IMR-90 (cell line): ENCODE results near the gene KIF1A. TPM values are rescaled to one million over a fixed set of nuclear protein-coding genes. Genes with fewer than 3 reads are reported as not detected.

Experiments used
- ATAC-seq: fragments of 200-7000 bp; cut with Tn5 transposase; 2 replicates; pipeline ENCODE4 v1.9.1; 2020; ENCODE audit warnings: low read depth, mild to moderate bottlenecking, moderate library complexity
- BruUV-seq: library from RNA; stranded (reverse); fragments of 400-500 nt; replicated peaks from 2 replicates; lab custom pipeline; 2021; lab: Mats Ljungman, UMichigan
- CTCF ChIA-PET: fragments of 300-600 bp; formaldehyde crosslinking; extraction: SDS; loops from one replicate; lab custom pipeline; 2021; ENCODE audit warnings: antibody characterized with exemption; lab: Yijun Ruan, JAX
- POLR2A ChIA-PET: fragments of 300-600 bp; sonication (Branson Sonifier 250); formaldehyde crosslinking; loops from one replicate; lab custom pipeline; 2022; ENCODE audit warnings: antibody characterized with exemption; ENCODE audit not compliant: unreplicated experiment; lab: Charles Lee
- DNase-seq: peaks from one replicate; pipeline ENCODE4 v3.0.0; 2013
- H2AFZ ChIP-seq: replicated peaks from 2 replicates; pipeline ENCODE3; 2013; ENCODE audit warnings: low read length, mild to moderate bottlenecking; ENCODE audit not compliant: poor library complexity
- H2AK5ac ChIP-seq: 2 replicates; pipeline ENCODE4 v1.6.1; 2013; ENCODE audit warnings: low read depth, low read length, inconsistent platforms
- H2AK9ac ChIP-seq: replicated peaks from 2 replicates; pipeline ENCODE3; 2013; ENCODE audit warnings: mild to moderate bottlenecking, low read depth, low read length, moderate library complexity; ENCODE audit not compliant: poor library complexity
- H2BK120ac ChIP-seq: 2 replicates; pipeline ENCODE4 v1.6.1; 2013; ENCODE audit warnings: low read depth, low read length, inconsistent platforms
- H2BK15ac ChIP-seq: 3 replicates; pipeline ENCODE4 v1.6.1; 2013; ENCODE audit warnings: low read depth, low read length, inconsistent platforms
- H2BK20ac ChIP-seq: 2 replicates; pipeline ENCODE4 v1.6.1; 2013; ENCODE audit warnings: low read depth, mild to moderate bottlenecking, inconsistent platforms, low read length, moderate library complexity
- H2BK5ac ChIP-seq: 2 replicates; pipeline ENCODE4 v1.6.1; 2013; ENCODE audit warnings: mild to moderate bottlenecking, low read depth, low read length, inconsistent platforms; ENCODE audit not compliant: poor library complexity, severe bottlenecking
- H3K14ac ChIP-seq: replicated peaks from 2 replicates; pipeline ENCODE4 v1.6.1; 2013; ENCODE audit warnings: low read depth, low read length, inconsistent platforms
- H3K18ac ChIP-seq: 2 replicates; pipeline ENCODE4 v1.6.1; 2013; ENCODE audit warnings: low read depth, low read length, control low read depth
- H3K23ac ChIP-seq: 2 replicates; pipeline ENCODE4 v1.6.1; 2013; ENCODE audit warnings: low read depth, low read length, inconsistent platforms
- H3K27ac ChIP-seq: 2 replicates; pipeline ENCODE4 v1.5.1; 2013; ENCODE audit warnings: mild to moderate bottlenecking, control low read depth, low read length; ENCODE audit not compliant: insufficient read depth
- H3K27me3 ChIP-seq: 2 replicates; pipeline ENCODE4 v1.6.1; 2013; ENCODE audit warnings: low read length; ENCODE audit not compliant: control insufficient read depth, insufficient read depth
- H3K36me3 ChIP-seq: 2 replicates; pipeline ENCODE4 v1.6.1; 2013; ENCODE audit warnings: low read length, mixed read lengths; ENCODE audit not compliant: control insufficient read depth, insufficient read depth
- H3K4ac ChIP-seq: 2 replicates; pipeline ENCODE4 v1.6.1; 2013; ENCODE audit warnings: low read depth, low read length, inconsistent platforms
- H3K4me1 ChIP-seq: 2 replicates; pipeline ENCODE4 v1.6.1; 2013; ENCODE audit warnings: low read length, mixed read lengths; ENCODE audit not compliant: control insufficient read depth, insufficient read depth
- H3K4me2 ChIP-seq: 2 replicates; pipeline ENCODE4 v1.6.1; 2013; ENCODE audit warnings: low read depth, mild to moderate bottlenecking, control low read depth, low read length, moderate library complexity
- H3K4me3 ChIP-seq: 2 replicates; pipeline ENCODE4 v1.5.1; 2013; ENCODE audit warnings: low read depth, mild to moderate bottlenecking, control low read depth, low read length, moderate library complexity; ENCODE audit not compliant: insufficient read depth
- H3K56ac ChIP-seq: 2 replicates; pipeline ENCODE4 v1.6.1; 2013; ENCODE audit warnings: low read length, inconsistent platforms; ENCODE audit not compliant: insufficient read depth; ENCODE audit errors: extremely low read depth
- H3K79me1 ChIP-seq, 2 experiments: 2 replicates each; pipeline ENCODE4 v1.6.1; 2013; ENCODE audit warnings: low read length in 2 of 2, inconsistent platforms in 1 of 2, low read depth in 1 of 2
- H3K9ac ChIP-seq: 2 replicates; pipeline ENCODE4 v1.6.1; 2013; ENCODE audit warnings: low read depth, low read length, control low read depth
- H3K9me1 ChIP-seq: 2 replicates; pipeline ENCODE4 v1.6.1; 2013; ENCODE audit warnings: low read length, inconsistent platforms; ENCODE audit not compliant: insufficient read depth
- H3K9me3 ChIP-seq: 2 replicates; pipeline ENCODE4 v1.6.1; 2013; ENCODE audit warnings: low read length; ENCODE audit not compliant: control insufficient read depth, insufficient read depth
- H4K20me1 ChIP-seq: 2 replicates; pipeline ENCODE4 v1.6.1; 2013; ENCODE audit warnings: low read length, inconsistent platforms; ENCODE audit not compliant: insufficient read depth
- H4K5ac ChIP-seq: 2 replicates; pipeline ENCODE4 v1.6.1; 2013; ENCODE audit warnings: mild to moderate bottlenecking, low read depth, low read length, control low read depth
- H4K8ac ChIP-seq, 2 experiments: 2 replicates each; pipeline ENCODE4 v1.6.1; 2013; ENCODE audit warnings: low read depth in 2 of 2, low read length in 2 of 2, control low read depth in 1 of 2, inconsistent platforms in 1 of 2
- H4K91ac ChIP-seq: 2 replicates; pipeline ENCODE4 v1.6.1; 2013; ENCODE audit warnings: low read depth, low read length, inconsistent platforms; ENCODE audit not compliant: insufficient read depth
- BHLHE40 ChIP-seq: fragments of 150-350 bp; IDR thresholded peaks from 2 replicates; pipeline ENCODE4 v1.6.1; 2016; ENCODE audit warnings: mild to moderate bottlenecking, low read depth, low read length
- CEBPB ChIP-seq: IDR thresholded peaks from 2 replicates; pipeline ENCODE4 v1.6.1; 2012; ENCODE audit warnings: low read depth, low read length, improper control_type of control experiment
- CHD1 ChIP-seq: IDR thresholded peaks from 2 replicates; pipeline ENCODE4 v1.6.1; 2012; ENCODE audit warnings: low read depth, low read length, improper control_type of control experiment
- CTCF ChIP-seq: conservative IDR thresholded peaks from 2 replicates; pipeline ENCODE4 v1.5.1; 2012; ENCODE audit warnings: mild to moderate bottlenecking, low read depth, low read length, improper control_type of control experiment
- ELK1 ChIP-seq: fragments of 150-350 bp; IDR thresholded peaks from 2 replicates; pipeline ENCODE4 v1.6.1; 2016; ENCODE audit warnings: low read depth, mild to moderate bottlenecking, low read length, moderate library complexity, borderline replicate concordance
- FOS ChIP-seq: fragments of 150-350 bp; IDR thresholded peaks from 2 replicates; pipeline ENCODE4 v1.6.1; 2016; ENCODE audit warnings: low read depth, low read length
- MAZ ChIP-seq: IDR thresholded peaks from 2 replicates; pipeline ENCODE4 v1.6.1; 2012; ENCODE audit warnings: low read depth, mild to moderate bottlenecking, low read length, improper control_type of control experiment, moderate library complexity, borderline replicate concordance
- MXI1 ChIP-seq: IDR thresholded peaks from 2 replicates; pipeline ENCODE4 v1.6.1; 2012; ENCODE audit warnings: low read depth, mild to moderate bottlenecking, low read length, moderate library complexity, borderline replicate concordance
- NFE2L2 ChIP-seq: fragments of 150-350 bp; IDR thresholded peaks from 2 replicates; pipeline ENCODE4 v1.6.1; 2016; ENCODE audit warnings: low read depth, mild to moderate bottlenecking, low read length
- POLR2A ChIP-seq: IDR thresholded peaks from 2 replicates; pipeline ENCODE4 v1.6.1; 2012; ENCODE audit warnings: mild to moderate bottlenecking, low read depth, low read length
- RAD21 ChIP-seq: IDR thresholded peaks from 2 replicates; pipeline ENCODE4 v1.6.1; 2012; ENCODE audit warnings: low read length, improper control_type of control experiment
- RCOR1 ChIP-seq: IDR thresholded peaks from 2 replicates; pipeline ENCODE4 v1.6.1; 2012; ENCODE audit warnings: mild to moderate bottlenecking, low read length, improper control_type of control experiment; ENCODE audit not compliant: insufficient replicate concordance
- SMC3 ChIP-seq: fragments of 150-350 bp; IDR thresholded peaks from 2 replicates; pipeline ENCODE4 v1.6.1; 2016; ENCODE audit warnings: low read depth, mild to moderate bottlenecking, antibody characterized with exemption, low read length, moderate library complexity
- USF2 ChIP-seq: fragments of 150-350 bp; IDR thresholded peaks from 2 replicates; pipeline ENCODE4 v1.6.1; 2017; ENCODE audit warnings: mild to moderate bottlenecking, antibody characterized with exemption, low read length, low read depth
- WGBS, 2 experiments: methylation state at CpG; one replicate each; pipeline versions ENCODE4 v1.1.5 to v1.1.7; 2013; ENCODE audit warnings: missing lambda C conversion rate in 2 of 2; ENCODE audit not compliant: insufficient read length in 1 of 2; ENCODE audit errors: extremely low coverage in 2 of 2; 5-methylcytosine and 5-hydroxymethylcytosine counted together
- dilution Hi-C: fragments of 300-500 bp; cut with HindIII; formaldehyde crosslinking; loops from one replicate; pipeline ENCODE4 v1.14.3; 2018; ENCODE audit warnings: low sequenced_read_pairs; ENCODE audit not compliant: unreplicated experiment
- in situ Hi-C: fragments of 300-500 bp; cut with MboI; formaldehyde crosslinking; loops from 3 replicates; pipeline ENCODE4 v1.14.3; 2019; ENCODE audit warnings: low sequenced_read_pairs, inconsistent platforms, mixed read lengths
- intact Hi-C: fragments of 100-400 bp; cut with micrococcal nuclease; formaldehyde crosslinking; loops from 2 replicates; pipeline ENCODE4 v1.10.0; 2022
- polyA plus RNA-seq, 3 experiments: library from polyadenylated mRNA; depleted of rRNA; stranded (reverse); fragments of >200 nt; gene quantifications; 2 replicates each; pipeline ENCODE4 v1.2.3, GENCODE V29; 2012; ENCODE audit warnings: low replicate concordance in 1 of 3
- total RNA-seq: library from RNA; depleted of rRNA; stranded (reverse); fragments of >200 nt; gene quantifications from 2 replicates; pipeline ENCODE4 v1.2.3, GENCODE V29; 2012

The KIF1A gene
- total and polyA plus RNA-seq, 2 of the 4 experiments (the other 2 are of a cell fraction), result under 0.01 TPM; not detected in 1

GRCh38 chr2:240818293-240819125, 1.5 kb downstream of the KIF1A start:
- no peak overlapping the region for H2BK5ac ChIP-seq
- ATAC-seq (no peak), DNase-seq (no peak)
- ChIA-PET CTCF (no interaction called here), POLR2A (no interaction called here)
- no peak overlapping the region for H3K18ac ChIP-seq
- H3K79me1 ChIP-seq, result no peaks in the 10 kb centered on the region
- peaks cover 13% of the 10 kb centered on the region for H3K9me3 ChIP-seq
- H4K8ac ChIP-seq, result no peak overlapping the region
- H3K27ac ChIP-seq, result no peak overlapping the region
- H2AK9ac ChIP-seq, result no peak overlapping the region
- no peak overlapping the region for H3K4me2 ChIP-seq
- BruUV-seq, result no TSS peak
- H2BK20ac ChIP-seq, result no peak overlapping the region
- no peak overlapping the region for H3K14ac ChIP-seq
- no peak overlapping the region for H4K91ac ChIP-seq
- no peak overlapping the region for H3K4ac ChIP-seq
- H2AK5ac ChIP-seq, result no peak overlapping the region
- no peaks in the 10 kb centered on the region; the same call in 1 of the 2 replicates for H4K20me1 ChIP-seq
- no peaks in the 10 kb centered on the region for H3K9me1 ChIP-seq
- H3K4me3 ChIP-seq, result no peak overlapping the region
- peaks cover 55% of the 10 kb centered on the region for H3K27me3 ChIP-seq
- dilution Hi-C loops (no loop called here), in situ Hi-C loops (no loop called here), intact Hi-C loops (no loop called here)
- H2AFZ ChIP-seq, result peak overlapping the region; percentile 43
- H2BK120ac ChIP-seq, result no peak overlapping the region
- no peak overlapping the region for H3K56ac ChIP-seq
- no peak overlapping the region for H4K5ac ChIP-seq
- no peak overlapping the region for H2BK15ac ChIP-seq
- WGBS, 2 experiments, result 78% methylated on average over 4 of the region's 48 CpGs; no CpG with 5 or more reads in 1 of the 2 experiments
- no peak for TF ChIP-seq BHLHE40
- no peak for TF ChIP-seq POLR2A
- TF ChIP-seq FOS, result no peak
- no peak for TF ChIP-seq CHD1
- TF ChIP-seq RCOR1, result no peak
- TF ChIP-seq RAD21, result no peak
- no peak for TF ChIP-seq CTCF
- TF ChIP-seq MXI1, result no peak
- TF ChIP-seq USF2, result no peak
- TF ChIP-seq SMC3, result no peak
- TF ChIP-seq MAZ, result no peak
- no peak for TF ChIP-seq CEBPB
- TF ChIP-seq NFE2L2, result no peak
- TF ChIP-seq ELK1, result no peak
- H3K9ac ChIP-seq, result no peak overlapping the region
- no peaks in the 10 kb centered on the region for H3K36me3 ChIP-seq
- no peaks in the 10 kb centered on the region for H3K4me1 ChIP-seq
- no peak overlapping the region for H3K23ac ChIP-seq
